Renal pelvis (tissue), 4 donors: Measurements from ENCODE around the gene DCDC2C. TPM values are rescaled to one million over a fixed set of nuclear protein-coding genes. Genes with fewer than 3 reads are reported as not detected.

Source experiments
- DNase-seq: peaks from one replicate; pipeline ENCODE4 v3.0.0-alpha.2; 2013
- polyA plus RNA-seq, 3 donors: library from polyadenylated mRNA; unstranded; fragments of 120-200 nt; gene quantifications; one replicate each; pipeline ENCODE4 v1.2.1, GENCODE V29; 2013; ENCODE audit not compliant: insufficient read length in 3 of 3

The DCDC2C gene
- polyA plus RNA-seq, 3 donors = 0.50 TPM; not detected in 2

DNA sequence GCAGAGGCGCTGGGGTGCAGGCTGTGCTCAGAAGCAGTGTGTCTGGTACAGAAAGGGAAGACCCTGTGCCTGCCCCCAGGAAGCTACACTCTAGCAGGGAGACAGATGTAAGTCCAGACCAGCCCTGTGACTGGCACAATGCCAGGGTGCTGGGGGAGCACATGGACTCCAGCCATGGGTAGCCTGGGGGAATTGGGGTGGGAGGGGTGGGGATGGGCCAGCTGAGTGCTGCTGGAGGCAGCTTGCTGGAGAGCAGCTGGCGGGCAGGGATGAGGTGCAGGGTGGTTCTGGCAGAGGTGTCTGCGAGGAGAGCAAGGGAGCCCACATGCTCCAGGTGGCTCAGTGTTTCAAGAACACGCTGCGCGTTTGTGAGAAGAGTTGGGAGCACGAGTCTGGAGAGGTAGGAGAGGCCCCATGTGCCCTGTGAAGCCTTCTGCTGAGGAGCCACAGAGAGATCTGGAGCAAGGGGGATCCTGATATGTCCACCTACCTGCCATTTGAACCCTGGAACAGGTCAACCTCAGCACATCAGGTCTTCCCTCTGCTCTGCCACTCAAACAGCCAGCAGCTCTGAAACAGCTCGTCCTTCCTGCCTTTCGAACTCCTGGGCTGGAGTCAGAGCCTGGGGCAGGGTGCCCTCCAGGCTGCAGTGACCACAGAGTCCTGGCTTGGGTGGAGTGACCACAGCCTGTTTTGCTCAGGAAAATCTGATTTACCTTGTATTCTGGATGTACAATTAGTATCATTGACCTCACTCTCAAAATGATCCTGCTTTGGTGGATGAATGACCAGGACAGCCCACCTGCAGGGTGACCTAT is 30.3 kb upstream of the DCDC2C start:
- DNase-seq = no peak

DNA sequence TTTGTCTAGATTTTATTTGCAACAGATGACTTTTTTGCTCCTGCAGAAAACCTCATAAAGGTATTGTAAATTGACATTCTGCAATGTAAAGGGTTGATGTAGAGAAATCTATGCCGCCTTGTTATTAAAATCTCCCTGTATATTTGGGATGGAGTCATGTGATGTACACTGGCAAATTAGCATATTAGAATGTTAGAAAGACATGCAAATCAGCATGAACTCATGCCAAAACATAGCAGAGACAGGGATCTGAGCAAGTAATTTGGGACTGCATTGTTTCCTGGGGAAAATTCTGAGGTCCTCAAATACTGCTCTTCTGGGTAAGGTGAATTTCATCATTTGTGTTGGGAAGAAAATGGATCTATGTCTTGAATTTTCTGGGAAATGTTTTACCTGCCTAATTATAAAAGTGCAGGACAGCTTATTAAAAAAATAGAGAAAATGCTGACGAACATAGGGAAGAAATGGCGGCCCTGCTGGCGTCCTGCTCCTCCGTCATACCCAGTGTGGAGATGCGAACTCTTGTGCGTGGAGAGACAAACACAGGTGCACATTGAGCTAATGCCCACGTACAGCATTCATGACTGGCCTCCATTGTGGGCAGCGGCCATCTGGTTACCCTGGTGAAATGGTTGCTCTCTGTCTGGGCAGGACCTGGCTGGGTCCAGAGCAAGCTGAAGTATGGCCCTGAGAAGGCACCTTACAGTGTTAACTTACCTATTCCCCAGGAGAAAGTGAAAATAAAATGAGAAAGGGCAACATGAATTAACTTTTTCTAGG is 29.1 kb upstream of the DCDC2C start:
- DNase-seq = no peak

DNA sequence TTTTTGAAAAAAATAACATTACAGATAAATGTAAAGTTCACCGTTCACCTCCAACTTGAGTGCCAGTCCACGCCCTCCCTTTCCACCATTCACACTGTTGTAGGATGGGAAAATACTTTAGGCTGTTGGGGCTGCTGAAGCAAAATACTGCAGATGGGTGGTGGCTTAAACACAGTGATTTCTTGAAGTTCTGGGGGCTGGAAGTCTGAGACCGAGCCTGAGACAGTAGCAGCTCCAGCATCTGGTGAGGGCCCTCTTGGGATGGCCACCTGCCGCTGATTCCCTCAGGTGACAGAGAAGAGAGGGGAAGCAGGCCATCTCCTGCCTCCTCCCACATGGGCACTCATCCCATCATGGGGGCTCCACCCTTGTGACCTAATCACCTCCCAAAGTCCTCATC is 27.7 kb upstream of the DCDC2C start:
- no peak for DNase-seq

DNA sequence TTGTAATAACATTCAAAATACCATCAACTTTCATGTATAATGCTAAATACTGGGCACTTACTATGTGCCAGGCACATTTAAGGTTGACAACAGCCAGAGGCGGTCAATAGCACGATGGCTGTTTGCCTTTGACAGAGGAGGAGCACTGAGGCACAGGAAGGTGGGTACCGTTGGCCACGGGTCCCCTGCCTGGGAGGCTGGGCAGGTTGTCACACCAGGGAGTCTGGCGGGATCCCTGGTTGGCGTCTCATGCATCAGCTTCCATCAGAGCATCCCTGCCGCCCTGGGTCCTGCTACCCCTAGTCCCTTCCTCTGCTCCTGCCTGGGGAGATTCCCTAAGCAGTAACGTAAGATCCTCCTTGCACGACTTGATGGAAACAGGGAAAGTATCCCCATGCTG is 25.9 kb upstream of the DCDC2C start:
- no peak for DNase-seq

DNA sequence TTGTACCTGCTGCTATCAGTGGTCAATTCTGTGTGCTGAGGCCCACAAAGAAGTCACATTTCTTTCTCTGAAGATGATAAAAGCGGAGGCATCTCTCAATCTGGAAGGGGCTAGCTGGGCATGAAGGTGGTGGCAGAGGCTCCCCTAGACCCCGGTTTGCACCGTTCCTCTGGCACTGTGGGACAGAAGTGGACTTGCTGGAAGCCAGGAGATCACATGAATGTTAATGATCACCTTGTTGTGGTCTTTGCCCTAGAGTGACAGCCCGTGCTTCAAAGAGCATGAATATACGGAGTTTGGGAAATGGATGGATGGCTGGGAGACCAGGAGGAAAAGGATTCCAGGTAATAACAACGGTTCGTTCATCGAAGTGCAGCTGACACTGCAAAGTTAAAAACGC is 25.2 kb upstream of the DCDC2C start:
- DNase-seq = no peak

DNA sequence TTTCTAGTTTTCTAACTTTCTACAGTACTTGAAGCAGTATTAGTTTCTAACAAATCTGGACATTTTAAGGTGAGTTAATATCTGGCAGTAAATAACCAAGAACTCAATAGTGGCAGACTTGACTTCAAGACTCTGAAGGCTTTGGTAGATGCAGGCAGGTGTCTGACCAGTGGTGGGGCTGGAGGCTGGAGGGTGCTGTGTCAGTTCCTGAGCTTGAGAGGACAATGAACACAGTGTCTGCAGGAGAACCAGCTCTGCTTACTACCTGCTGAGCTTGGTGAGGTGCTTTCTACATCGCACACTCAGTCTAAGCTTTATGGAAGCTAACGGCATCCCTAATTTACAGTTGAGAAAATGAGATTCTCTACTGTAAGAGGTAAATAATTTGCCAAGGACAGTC is 24.2 kb upstream of the DCDC2C start:
- DNase-seq = no peak

DNA sequence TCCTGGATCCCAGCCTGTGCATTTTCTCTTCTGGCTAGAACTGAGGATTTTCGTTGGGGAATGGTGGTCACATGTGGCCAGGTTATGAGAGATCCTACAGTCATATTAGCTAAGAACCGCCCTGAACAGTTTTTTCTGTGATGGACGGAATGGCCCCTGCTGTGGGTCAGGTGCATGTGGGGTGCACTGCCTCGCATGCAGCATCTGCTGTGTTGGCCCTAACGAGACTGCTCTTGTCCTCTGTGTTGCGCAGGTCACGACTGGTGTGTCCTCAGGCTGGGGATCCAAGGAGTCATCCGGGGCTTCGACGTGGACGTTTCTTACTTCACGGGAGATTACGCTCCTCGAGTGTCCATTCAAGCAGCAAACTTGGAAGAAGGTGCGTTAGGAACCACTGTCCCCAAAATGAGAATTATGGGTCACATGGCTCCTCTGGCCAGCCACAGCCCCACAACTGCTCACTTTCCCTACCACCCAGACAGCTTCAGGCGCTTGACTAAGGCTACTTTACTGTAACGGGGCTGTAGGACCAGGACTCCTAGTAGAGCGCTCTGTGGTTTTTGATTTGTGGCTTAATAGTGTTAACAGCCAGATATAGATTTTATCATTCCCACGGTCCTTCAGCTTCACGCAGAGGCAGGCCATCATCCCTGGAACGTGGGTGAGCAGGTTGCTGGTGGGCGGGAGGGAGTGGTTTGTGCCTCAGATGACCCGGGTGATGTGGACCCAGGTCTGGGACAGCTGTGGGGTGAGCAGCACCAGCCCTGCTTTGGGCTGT is 23.6 kb upstream of the DCDC2C start:
- no peak for DNase-seq

DNA sequence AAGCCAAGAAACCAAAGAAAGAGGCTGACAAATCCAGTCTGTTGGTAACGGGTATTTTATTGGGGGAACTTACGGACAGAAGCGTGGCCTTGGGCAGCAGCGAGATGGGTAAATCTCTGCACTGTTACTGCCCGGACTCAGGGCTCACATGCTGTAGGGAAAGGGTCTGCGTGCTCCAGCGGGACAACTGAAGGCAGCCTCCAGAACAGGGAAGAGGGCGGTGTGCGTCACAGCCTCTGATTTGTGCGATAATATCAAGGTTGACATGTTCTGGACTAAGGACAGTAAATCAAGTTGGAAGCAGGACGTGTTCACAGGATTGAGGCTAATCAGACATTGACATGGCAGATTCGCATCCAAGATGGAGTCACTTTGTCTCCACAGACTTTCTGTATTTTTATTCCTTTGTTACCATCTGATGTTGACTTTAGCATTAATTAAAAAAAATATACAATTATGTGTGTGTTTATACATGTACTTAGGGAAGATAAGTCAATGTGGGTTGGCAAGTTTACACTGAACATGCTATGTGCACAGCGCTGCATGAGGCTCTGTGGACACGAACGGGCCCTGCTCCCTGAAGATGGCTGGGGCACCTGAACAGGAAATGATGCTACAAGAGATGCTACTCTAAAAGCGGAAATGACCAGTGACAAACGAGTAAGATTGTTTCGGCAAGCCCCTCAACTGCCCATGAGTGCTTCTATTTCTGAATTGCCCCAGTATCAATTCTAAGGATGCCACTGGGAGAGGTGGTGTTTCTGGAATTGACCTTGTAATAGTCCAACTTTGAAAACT is 22.6 kb upstream of the DCDC2C start:
- no peak for DNase-seq

DNA sequence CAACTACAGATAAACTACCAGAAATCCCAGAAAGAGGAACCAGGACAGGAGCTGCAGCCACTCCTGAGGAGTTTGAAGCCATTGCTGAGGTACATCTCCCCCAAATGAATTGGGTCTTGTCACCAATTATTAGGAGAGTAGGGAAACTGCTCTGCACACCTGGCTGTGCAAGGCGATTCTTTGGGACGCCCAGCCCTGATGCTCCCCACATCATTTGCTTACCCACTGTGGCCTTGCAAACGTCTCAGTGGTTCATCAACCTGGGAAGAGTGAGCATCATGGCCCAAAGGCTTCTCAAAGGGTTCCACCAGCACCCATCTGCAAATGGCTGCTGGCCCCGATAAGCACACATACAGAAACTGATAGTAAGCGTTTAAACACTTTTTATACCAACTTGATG is 21.8 kb upstream of the DCDC2C start:
- no peak for DNase-seq

DNA sequence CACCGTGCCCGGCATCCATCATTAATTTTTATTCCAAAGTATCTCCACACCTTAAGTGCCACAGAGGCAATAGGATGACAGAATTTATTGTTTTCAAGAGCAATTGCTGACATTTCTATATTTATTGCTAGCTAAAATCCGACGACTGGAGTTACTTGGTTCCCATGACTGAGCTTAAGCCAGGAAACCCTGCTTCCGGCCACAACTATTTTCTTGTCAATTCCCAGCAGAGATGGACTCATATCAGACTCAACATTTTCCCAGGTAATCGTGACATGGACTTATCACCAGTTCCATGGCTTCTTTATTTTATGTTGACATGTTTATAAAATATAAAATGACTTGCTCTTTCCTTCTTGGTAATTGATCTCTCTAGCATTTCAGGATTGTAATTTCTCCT is 20.6 kb upstream of the DCDC2C start:
- no peak for DNase-seq

DNA sequence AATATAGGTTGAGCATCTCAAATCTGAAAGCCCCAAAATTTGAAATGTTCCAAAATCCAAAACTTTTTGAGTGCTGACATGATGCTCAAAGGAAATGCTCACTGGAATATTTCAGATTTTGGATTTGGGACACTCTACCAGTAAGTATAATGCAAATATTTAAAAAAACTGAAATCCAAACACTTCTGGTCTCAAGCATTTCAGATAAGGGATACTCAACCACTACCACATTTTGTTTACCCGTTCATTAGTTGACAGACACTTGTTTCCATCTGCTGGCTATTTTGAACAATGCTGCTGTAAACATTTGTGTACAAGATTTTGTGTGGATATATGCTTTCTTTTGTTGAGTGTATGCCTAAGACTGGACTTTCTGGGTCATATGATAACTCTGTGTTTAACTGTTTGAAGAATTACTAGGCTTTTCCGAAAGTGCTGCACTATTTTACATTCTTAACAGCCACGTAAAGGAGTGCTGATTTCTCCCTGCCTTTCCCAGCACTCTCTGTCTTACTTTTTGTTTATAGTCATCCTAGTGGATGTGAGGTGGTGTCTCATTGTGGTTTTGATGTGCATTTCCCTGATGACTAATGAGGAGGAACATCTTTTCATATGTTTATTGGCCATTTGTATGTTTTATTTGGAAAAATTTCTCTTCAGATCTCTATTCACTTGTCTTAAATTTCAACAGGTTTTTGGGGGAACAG is 19.5 kb upstream of the DCDC2C start:
- no peak for DNase-seq

DNA sequence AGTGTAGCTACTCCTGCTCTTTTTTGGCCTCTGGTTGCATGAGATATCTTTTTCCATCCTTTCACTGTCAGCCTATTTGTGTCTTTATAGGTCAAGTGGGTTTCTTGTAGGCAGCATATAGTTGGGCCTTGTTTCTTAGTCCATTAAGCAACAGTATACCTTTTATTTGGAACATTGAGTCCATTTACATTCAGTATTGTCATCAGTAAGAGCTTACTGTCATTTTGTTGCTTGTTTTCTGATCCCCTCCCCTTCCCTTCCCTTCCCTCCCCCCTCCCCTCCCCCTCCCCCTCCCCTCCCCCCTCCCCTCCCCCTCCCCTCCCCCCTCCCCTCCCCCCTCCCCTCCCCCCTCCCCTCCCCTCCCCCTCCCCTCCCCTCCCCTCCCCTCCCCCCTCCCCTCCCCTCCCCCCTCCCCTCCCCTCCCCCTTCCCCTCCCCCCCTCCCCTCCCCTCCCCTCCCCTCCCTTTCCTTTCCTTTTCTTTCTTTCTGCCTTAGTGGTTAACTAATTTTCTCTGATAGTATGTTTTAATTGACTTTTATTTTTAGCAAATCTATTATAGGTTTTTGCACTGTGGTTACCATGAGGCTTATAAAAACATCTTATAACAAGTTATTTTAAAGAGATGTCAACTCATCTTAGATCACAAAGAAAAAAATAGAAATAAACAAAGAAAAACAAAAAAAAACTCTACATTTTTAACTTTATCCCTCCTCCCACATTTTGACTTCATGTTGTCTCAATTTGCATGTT is 13.2 kb upstream of the DCDC2C start:
- DNase-seq = no peak

DNA sequence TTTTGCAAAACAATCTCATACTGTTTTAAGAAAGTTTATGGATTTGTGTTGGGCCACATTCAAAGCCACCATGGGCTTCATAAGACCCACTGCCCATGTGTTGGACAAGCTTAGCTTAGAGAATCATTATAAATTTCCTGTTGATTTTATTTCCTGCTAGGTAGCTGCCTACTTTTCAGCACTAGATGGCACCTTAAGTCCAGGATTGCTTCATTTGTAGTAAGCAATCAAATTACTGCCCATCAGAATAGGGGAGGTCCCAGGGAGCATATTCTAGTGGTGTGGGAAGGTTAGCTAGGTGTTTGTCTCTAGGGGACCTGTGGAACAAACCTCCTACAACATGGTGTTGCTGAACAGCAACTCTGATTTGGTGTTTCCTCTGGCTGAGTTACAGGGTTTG is 11.0 kb upstream of the DCDC2C start:
- DNase-seq = no peak

DNA sequence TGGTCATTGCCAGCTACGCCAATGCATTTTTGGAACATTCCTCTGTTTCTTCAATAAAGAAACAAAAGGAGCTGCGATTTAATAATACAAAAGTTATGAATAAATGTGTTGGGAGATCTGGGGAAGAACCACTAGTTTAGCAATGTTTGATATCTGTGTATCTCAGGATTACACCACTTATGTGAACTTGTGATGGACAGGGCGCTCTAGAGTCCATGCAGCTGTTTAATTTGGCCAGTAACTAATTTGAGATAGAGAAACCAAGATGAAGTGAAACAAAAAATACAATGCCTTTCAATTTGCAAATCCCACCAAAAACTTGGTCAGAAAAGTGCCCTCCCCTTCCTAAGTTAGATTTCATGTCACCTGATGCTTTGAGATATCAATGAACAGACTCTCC is 6.8 kb upstream of the DCDC2C start:
- no peak for DNase-seq

DNA sequence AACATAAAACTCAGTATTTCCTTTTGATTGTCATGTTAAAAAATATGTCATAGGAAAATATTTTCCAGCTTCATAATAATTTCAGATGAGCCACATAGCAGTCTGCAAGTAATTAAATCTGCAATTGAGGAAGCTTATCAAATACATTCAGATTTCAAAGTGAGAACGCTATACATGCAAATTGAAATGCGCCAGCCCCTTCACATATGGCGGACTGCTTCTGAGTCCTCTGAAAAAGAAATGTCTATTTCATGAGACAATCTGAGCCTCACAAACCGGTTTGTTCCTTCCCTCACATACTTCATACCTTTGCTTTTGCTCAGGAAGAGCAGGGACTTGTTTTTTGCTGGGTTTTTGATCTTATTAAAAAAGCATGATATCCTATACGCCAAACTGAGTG is 2.3 kb upstream of the DCDC2C start:
- DNase-seq = no peak

DNA sequence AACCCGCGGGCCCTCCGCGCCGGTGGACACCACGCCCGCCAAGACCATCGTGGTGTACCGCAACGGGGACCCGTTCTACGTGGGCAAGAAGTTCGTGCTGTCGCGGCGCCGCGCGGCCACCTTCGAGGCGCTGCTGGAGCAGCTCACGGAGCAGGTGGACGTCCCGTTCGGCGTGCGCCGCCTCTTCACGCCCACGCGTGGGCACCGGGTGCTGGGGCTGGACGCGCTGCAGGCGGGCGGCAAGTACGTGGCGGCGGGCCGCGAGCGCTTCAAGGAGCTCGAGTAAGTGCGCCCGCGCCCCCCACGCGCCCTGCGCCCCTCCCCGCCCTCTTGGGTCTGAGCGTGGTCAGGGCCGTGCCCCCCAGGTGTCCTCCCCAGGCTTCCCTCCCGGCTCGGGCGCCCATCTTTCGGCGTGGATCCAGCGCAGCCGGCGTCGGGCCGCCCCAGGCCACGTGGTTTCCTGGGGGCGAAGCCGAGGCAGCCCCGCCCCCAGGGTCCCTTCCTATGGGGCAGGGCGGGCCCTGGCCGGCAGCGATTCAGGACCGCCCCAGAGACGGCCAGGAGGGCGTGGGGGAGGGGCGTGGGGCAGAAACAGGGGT is 481 bp downstream of the DCDC2C start:
- no peak for DNase-seq

DNA sequence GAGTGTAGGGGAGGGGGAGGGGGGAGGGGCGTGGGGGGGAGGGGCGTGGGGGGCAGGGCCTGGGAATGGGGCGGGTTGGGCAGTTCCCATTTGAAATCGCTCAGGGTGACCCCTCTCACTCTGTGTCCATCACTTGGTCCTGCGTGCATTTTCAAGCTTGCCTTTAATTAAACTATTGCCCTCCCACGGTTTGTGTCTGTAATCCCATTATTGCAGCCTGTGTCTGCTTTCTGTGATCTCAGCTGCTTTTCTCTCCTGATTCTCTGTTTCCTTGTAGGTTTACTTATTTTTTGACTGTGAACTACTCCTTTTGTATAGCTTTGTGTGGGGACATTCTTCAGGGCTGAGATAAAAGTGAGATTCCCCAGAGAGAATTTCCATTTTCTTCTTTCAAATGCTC is 1.3 kb downstream of the DCDC2C start:
- DNase-seq = no peak

DNA sequence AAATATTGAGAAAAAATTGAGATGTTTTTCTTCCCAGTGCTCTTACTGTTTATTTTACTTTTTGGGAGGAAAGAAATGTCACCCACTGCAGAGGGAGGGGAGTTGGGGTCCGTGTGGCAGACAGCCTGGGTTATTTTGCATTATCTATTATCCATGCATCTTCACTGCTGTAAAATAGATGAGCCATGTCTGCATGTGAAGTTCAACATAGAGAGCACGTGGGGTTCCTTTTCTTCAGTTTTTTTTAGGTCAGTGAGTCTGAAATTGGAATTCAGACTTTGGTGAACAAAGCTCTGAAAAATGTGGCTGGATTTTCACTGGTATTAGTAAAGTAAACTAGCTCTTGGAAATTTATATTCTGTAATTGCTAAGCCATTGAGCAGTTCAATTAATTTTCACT is 2.4 kb downstream of the DCDC2C start:
- DNase-seq = no peak

DNA sequence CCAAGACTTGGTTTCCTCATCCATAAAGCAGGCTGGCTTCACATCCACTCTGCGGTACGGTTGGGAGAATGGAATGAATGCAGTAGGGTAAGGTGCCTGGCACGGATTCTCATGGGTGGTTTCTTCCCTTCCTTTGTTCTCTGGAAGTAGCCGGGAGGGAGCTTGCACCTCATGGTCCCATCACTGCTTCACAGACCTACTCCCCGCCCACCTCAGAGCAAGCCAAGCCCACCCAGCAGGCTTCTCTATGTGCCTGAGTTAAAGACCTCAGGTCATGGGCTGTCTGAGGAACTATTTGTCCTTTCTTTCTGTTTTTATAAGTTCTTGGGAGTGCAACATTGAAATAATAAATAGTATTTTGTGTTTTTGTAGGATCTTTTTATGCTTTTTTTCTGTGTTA is 3.5 kb downstream of the DCDC2C start:
- DNase-seq = no peak

DNA sequence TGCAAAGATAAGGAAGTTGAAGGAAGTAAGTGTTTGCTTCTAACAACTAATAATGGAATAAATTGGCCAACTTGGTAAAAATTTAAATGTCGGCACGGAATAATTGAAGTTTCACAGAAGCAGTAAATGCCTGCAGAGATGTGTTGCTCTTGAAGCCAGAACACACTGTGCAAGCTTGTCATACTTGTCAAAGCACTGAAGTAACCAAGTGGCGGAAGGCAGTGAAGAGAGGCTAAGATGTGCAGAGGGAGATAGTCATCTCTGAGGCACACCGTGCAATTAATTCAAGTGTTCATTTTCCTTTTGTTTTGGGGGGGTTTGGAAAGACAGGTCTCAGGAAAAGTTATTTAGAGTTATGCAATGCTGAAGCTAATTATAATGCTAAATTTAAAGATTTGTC is 5.2 kb downstream of the DCDC2C start:
- DNase-seq = no peak
